C4-2B (cell line): Measurements from ENCODE around the gene PCBP4.
A peak's percentile ranks its signal among the peaks of the same experiment; 100 is the strongest.

Experiments
- ZFX ChIP-seq: fragments of 450-650 bp; IDR thresholded peaks from 2 replicates; pipeline ENCODE4 v1.6.1; 2017
- TF ChIP-seq, protein P1 (sequence below): fragments of 450-650 bp; conservative IDR thresholded peaks from 2 replicates; pipeline ENCODE4 v1.5.1; 2017; ENCODE audit warnings: mild to moderate bottlenecking

- TF ChIP-seq, protein P1, sequence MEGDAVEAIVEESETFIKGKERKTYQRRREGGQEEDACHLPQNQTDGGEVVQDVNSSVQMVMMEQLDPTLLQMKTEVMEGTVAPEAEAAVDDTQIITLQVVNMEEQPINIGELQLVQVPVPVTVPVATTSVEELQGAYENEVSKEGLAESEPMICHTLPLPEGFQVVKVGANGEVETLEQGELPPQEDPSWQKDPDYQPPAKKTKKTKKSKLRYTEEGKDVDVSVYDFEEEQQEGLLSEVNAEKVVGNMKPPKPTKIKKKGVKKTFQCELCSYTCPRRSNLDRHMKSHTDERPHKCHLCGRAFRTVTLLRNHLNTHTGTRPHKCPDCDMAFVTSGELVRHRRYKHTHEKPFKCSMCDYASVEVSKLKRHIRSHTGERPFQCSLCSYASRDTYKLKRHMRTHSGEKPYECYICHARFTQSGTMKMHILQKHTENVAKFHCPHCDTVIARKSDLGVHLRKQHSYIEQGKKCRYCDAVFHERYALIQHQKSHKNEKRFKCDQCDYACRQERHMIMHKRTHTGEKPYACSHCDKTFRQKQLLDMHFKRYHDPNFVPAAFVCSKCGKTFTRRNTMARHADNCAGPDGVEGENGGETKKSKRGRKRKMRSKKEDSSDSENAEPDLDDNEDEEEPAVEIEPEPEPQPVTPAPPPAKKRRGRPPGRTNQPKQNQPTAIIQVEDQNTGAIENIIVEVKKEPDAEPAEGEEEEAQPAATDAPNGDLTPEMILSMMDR, result peak; percentile 59
- TF ChIP-seq ZFX, result peak; percentile 55
These were observed 7.2 kb upstream of the PCBP4 start for GRCh38 chr3:51974277-51974962.
